ENCODE results near the gene PER3. TPM values are rescaled to one million over a fixed set of nuclear protein-coding genes. Genes with fewer than 3 reads are reported as not detected.

The PER3 gene
- total RNA-seq, 2 experiments from 2014 or later = 1.6 to 2.1 TPM

DNA sequence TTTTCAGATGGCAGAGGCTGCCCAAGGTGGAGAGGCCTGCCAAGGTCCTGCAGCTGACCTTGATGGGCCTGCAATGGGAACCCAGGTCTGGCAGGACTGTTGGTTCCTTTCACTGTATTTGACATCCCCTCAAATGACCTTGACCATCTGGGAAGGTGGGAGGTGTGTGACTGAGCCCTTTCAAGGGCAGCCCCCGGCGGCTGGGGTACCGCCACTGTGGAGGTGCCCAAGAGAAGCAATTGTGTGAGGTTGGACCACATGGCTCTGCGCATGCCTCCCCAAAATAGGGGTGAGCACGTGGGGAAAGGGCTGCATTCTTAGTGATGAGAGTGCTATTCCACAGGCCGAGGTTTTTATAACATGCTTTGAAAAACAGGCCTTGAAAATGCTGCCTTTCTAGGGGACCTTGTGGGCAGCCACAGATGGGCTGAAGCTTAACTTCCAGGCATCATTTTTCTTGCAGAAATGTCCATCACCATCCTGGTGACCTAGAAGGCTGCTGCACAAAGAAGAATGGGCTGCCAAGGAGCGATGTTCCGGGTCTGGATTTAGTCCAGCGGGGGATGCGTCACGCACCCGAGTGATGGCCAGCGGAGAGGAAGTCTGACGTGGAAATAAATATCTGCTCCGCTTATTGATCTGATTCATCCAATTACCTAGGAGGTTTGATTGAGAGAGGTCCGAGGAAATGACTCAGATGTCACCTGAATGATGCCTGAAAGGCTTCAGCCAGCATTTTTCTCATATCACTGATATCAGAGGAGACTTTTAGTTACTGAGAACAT, 85.2 kb downstream of the PER3 start:
- POLR2A ChIA-PET = no interaction called here
- DNase-seq = no peak
- Mint-ChIP-seq H3K27ac (no peak overlapping the region), H3K36me3 (ENCODE audit: low read depth) (no peaks in the 10 kb centered on the region), H3K4me3 (no peak overlapping the region), H3K4me1 (no peaks in the 10 kb centered on the region), H3K27me3 (no peaks in the 10 kb centered on the region), H3K9me3 (no peaks in the 10 kb centered on the region)
- CTCF ChIA-PET = no interaction called here

GRCh38 chr1:7871136-7871535, 87.0 kb downstream of the PER3 start:
- Mint-ChIP-seq H3K4me1 (no peaks in the 10 kb centered on the region), H3K4me3 (no peak overlapping the region), H3K27ac (no peak overlapping the region), H3K9me3 (no peaks in the 10 kb centered on the region), H3K36me3 (ENCODE audit: low read depth) (no peaks in the 10 kb centered on the region), H3K27me3 (no peaks in the 10 kb centered on the region)
- DNase-seq = no peak
- CTCF ChIA-PET = no interaction called here
- POLR2A ChIA-PET = no interaction called here

DNA sequence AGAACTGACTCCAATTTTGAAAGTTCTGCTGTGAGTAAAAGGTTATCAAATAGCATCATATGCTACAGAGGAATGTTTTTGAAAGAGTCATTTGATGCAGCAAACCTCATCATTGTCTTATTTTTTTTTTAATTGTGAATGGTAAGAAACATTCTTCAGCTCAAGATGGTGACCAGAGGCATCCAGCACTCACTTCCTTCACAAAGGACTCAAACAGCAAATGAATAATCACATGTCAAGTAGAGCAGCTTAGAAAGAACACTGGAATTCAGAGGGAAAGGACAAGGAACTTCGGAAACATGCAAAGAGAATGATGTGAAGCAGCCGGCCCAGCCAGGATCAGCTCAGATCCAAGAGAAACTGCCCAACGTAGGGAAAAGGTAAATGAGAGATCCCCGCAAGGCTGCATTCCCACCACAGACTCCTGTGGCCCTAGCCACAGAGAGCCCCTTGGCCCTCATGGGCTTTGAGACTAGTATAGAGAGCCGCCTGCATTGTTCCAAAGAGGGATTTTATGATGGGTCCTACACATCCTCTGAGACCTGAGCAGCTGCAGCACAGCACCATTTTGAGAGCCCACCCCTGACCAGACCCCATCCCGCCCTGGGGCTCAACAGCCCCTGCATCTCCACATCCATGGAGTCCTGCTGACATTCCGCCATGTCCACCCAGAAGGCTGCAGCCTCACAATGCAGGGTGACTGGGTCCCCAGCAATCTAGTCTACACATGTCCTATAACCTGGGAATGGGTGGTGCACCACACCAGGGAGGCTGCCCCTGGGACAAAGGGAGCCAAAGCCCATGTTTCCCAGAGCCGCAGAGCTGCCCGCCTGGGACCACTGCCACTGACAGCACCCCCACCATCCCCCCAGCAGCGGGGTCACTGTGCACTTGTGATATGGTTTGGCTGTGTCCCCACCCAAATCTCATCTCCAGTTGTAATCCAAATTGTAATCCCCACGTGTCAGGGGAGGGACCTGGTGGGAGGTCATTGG, 90.0 kb downstream of the PER3 start:
- ChIA-PET CTCF (no interaction called here), POLR2A (no interaction called here)
- Mint-ChIP-seq H3K9me3 (peaks cover 17% of the 10 kb centered on the region), H3K27me3 (peaks cover 5% of the 10 kb centered on the region), H3K4me3 (no peak overlapping the region), H3K36me3 (ENCODE audit: low read depth) (no peaks in the 10 kb centered on the region), H3K4me1 (peaks cover 3% of the 10 kb centered on the region), H3K27ac (no peak overlapping the region)
- DNase-seq = no peak

DNA sequence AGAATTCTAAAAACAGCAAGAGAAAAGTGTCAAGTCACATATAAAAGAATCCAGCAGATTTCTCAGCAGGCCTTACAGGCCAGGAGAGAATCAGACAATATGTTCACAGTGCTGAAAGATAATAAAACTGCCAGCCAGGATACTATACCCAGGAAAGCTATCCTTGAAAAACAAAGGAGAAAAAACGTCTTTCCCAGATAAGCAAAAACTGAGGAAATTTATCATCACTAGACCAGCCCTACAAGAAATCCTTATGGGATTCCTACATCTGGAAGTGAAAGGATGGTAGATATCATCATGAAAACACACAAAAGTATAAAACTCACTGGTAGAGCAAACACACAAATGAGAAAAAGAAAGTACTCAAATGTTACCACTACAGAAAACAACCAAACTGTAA, 93.9 kb downstream of the PER3 start:
- H3K36me3 Mint-ChIP-seq (ENCODE audit: low read depth) = no peaks in the 10 kb centered on the region
- H3K4me3 Mint-ChIP-seq = no peak overlapping the region
- H3K9me3 Mint-ChIP-seq = peaks cover 17% of the 10 kb centered on the region

DNA sequence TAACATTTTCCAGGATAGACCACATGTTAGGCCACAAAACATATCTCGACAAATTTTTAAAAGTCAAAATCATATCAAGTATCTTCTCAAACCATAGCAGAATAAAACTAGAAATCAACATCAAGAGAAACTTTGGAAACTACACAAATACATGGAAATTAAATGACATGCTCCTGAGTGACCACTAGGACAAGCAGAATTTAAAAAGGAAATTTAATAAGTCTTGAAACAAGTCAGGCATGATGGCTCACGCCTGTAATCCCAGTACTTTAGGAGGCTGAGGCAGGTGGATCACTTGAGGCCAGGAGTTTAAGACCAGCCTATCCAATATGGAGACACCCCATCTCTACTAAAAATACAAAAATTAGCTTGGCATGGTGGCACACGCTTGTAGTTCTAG, 95.1 kb downstream of the PER3 start:
- CTCF ChIA-PET = no interaction called here
- no peaks in the 10 kb centered on the region for H3K36me3 Mint-ChIP-seq (ENCODE audit: low read depth)
- peaks cover 3% of the 10 kb centered on the region for H3K4me1 Mint-ChIP-seq
- H3K4me3 Mint-ChIP-seq = no peak overlapping the region
- POLR2A ChIA-PET = no interaction called here
- no peak overlapping the region for H3K27ac Mint-ChIP-seq
- DNase-seq = no peak
- H3K27me3 Mint-ChIP-seq = peaks cover 5% of the 10 kb centered on the region
- peaks cover 17% of the 10 kb centered on the region for H3K9me3 Mint-ChIP-seq

More for the DNA sequence above, 93.9 kb downstream of the PER3 start:
- peaks cover 5% of the 10 kb centered on the region for H3K27me3 Mint-ChIP-seq
- DNase-seq = no peak
- ChIA-PET POLR2A (interaction anchor here (0.6 kb wide), 1 partner anchor 923 kb away, joined by 3 read pairs; no protein-coding TSS in a partner anchor), CTCF (no interaction called here)
- H3K4me1 Mint-ChIP-seq = peaks cover 3% of the 10 kb centered on the region
- H3K27ac Mint-ChIP-seq = no peak overlapping the region

- no peak for DNase-seq
- Mint-ChIP-seq H3K4me3 (no peak overlapping the region), H3K9me3 (no peaks in the 10 kb centered on the region), H3K36me3 (ENCODE audit: low read depth) (no peaks in the 10 kb centered on the region), H3K27ac (no peak overlapping the region), H3K27me3 (peaks cover 18% of the 10 kb centered on the region), H3K4me1 (no peaks in the 10 kb centered on the region)
- ChIA-PET CTCF (no interaction called here), POLR2A (no interaction called here)
Measured at GRCh38 chr1:7884757-7885156, 100.7 kb downstream of the PER3 start.

DNA sequence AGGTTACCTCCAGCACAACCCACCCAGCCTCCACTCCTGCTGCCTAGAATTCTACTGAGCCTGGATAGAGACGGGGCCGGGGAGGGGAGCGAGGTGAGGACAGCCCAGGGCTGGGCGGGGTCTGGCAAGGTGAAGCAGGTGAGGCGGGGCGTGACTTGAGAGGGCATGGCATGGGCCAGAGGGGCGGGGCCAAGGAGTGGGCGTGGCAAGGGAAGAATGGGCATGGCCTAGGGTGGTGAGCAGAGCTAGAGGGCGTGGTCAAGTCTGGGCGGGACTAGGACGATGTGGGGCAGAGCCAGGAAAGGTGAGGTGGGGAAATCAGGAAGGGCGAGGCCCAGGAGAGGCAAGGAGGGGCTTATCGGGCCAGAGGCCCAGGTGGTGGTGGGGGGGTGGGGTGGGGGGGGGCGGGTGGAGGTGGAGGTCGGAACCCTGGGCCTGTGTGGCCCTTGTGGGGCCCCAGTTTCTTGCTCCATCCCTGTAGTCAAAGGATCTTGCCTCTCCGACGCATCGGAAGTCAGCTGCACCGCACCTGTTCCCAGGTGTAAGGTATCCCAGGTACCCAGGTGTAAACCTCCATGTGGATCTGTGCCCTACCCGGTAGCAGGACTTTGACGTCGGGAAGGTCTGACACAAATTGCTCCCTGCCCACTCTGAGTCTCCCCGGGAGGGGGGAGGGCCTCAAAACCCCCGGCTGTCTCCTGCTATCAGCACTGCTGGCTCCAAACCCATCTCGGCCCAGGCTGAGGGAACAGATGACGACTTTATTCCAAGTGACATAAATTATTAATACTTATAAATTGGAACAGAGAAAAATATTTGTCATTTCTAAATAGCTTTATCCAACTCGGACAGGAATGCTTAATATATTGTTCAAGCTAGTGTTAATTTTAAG, 101.7 kb downstream of the PER3 start:
- Mint-ChIP-seq H3K4me3 (no peak overlapping the region), H3K9me3 (no peaks in the 10 kb centered on the region), H3K27me3 (peaks cover 19% of the 10 kb centered on the region), H3K36me3 (ENCODE audit: low read depth) (no peaks in the 10 kb centered on the region), H3K27ac (no peak overlapping the region), H3K4me1 (no peaks in the 10 kb centered on the region)
- CTCF ChIA-PET = no interaction called here
- POLR2A ChIA-PET = no interaction called here
- peak; percentile 17 for DNase-seq

DNA sequence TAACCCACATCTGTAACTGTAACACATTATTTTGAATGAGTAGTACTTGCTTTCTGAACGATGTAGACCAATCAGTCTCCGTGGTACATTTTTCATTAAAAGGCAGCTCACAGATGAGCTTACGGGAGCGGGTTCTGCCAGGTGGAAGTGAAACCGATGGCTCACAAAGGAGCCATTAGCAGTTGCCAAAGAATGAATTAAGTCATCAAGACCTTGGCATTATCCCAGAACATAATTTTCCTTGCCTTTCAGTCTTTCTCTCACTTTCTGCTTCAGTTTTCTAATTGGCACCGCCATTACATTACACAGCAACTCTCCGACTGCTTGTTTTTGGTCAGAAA, 102.3 kb downstream of the PER3 start:
- H3K36me3 Mint-ChIP-seq (ENCODE audit: low read depth) = no peaks in the 10 kb centered on the region
- no peak for DNase-seq
- H3K27me3 Mint-ChIP-seq = peaks cover 22% of the 10 kb centered on the region
- CTCF ChIA-PET = no interaction called here
- peaks cover 3% of the 10 kb centered on the region for H3K9me3 Mint-ChIP-seq
- no peak overlapping the region for H3K4me3 Mint-ChIP-seq
- POLR2A ChIA-PET = no interaction called here
- no peaks in the 10 kb centered on the region for H3K4me1 Mint-ChIP-seq
- H3K27ac Mint-ChIP-seq = no peak overlapping the region

GRCh38 chr1:7888248-7889081, 104.4 kb downstream of the PER3 start:
- no peaks in the 10 kb centered on the region for H3K4me1 Mint-ChIP-seq
- DNase-seq = no peak
- CTCF ChIA-PET = interaction anchor here (0.7 kb wide), 1 partner anchor 33 kb away, joined by 5 read pairs; no protein-coding TSS in a partner anchor
- H3K27ac Mint-ChIP-seq = no peak overlapping the region
- H3K36me3 Mint-ChIP-seq (ENCODE audit: low read depth) = no peaks in the 10 kb centered on the region
- POLR2A ChIA-PET = no interaction called here
- H3K9me3 Mint-ChIP-seq = peaks cover 3% of the 10 kb centered on the region
- peaks cover 22% of the 10 kb centered on the region for H3K27me3 Mint-ChIP-seq
- no peak overlapping the region for H3K4me3 Mint-ChIP-seq

DNA sequence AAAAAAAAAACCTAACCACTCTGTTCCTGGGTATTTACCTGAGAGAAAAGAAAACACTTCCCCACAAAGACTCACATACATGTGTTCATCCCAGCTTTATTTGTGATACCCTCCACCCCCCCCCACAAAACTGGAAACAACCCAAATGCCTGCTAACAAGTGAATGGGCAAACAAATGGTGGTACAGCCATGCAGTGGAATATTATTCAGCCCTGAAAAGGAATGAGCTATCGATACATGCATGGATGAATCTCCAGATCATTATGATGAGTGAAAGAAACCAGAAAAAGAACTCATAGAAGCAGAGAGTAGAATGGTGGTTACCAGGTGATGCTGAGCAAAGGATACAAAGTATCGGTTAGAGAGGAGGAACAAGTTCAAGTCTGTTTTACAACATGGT, 106.8 kb downstream of the PER3 start:
- Mint-ChIP-seq H3K27ac (no peak overlapping the region), H3K9me3 (peaks cover 3% of the 10 kb centered on the region), H3K36me3 (ENCODE audit: low read depth) (no peaks in the 10 kb centered on the region), H3K4me1 (no peaks in the 10 kb centered on the region), H3K27me3 (peaks cover 18% of the 10 kb centered on the region), H3K4me3 (no peak overlapping the region)
- DNase-seq = no peak
- ChIA-PET CTCF (interaction anchor here (0.6 to 0.7 kb wide), 3 partner anchors 186 to 574 kb away, joined by 3 read pairs; no protein-coding TSS in a partner anchor), POLR2A (no interaction called here)

DNA sequence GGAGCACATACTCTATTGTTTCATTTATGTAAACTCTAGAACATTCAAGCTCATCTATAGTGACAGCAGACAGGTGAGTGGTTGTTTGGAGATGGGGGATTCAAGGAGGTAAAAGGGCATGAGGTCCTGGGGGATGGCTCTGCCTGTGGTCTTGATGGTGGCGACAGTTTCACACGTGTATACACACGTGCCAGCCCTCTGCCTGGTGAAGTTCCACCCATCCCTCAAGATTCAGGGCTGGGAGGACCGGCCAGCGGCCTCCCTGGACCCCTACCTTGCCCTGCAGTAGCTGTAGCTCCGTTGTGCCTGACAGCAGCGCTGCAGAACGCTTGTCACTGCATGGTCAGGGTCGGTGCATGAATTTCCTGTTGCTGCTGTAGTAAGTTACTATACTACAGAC, 107.7 kb downstream of the PER3 start:
- Mint-ChIP-seq H3K27me3 (peaks cover 14% of the 10 kb centered on the region), H3K27ac (no peak overlapping the region), H3K4me3 (no peak overlapping the region), H3K9me3 (peaks cover 3% of the 10 kb centered on the region), H3K4me1 (no peaks in the 10 kb centered on the region), H3K36me3 (ENCODE audit: low read depth) (no peaks in the 10 kb centered on the region)
- ChIA-PET CTCF (no interaction called here), POLR2A (no interaction called here)
- DNase-seq = no peak

DNA sequence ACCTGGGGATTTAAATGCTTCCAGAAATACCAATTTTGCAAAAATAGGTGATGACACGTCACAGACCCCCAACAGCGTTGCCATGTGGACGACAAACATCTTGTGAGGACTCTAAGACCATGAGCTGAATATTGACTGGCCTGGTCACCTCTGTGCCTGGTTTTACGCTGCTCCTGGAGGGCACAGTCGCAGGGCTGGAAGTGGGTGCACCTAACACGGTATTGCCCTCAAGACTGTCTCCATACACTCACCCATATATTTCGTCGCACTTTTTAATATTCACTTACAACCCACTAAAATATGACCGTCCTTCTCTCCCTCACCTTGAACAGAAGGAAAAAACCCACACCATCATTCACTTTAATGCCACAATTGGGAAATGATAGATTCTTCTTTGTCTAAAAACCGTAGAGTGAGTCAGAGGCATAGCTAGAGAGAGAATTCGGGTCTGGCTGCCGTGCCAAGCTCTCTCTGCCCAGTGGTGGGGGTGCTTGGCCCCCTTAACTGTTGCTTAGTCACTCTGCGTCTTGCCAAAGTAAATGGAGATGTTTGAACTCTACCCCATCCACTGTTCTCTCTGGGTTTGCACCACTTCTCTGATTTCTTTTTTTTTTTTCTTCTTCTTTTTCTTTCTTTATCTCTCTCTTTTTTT, 109.6 kb downstream of the PER3 start:
- POLR2A ChIA-PET = no interaction called here
- Mint-ChIP-seq H3K27me3 (peaks cover 5% of the 10 kb centered on the region), H3K4me1 (no peaks in the 10 kb centered on the region), H3K36me3 (ENCODE audit: low read depth) (no peaks in the 10 kb centered on the region), H3K9me3 (peaks cover 3% of the 10 kb centered on the region), H3K4me3 (no peak overlapping the region), H3K27ac (no peak overlapping the region)
- no peak for DNase-seq
- CTCF ChIA-PET = no interaction called here

All from activated CD4-positive, alpha-beta T cell treated with anti-CD3 and anti-CD28 coated beads, Interleukin-2, amount 10 ng/mL, durations not matched to agents 7 days and 5 days (primary cell).